Nephron (organoid): Measurements from ENCODE around the gene ZNF423.
A peak's percentile ranks its signal among the peaks of the same experiment; 100 is the strongest.

ENCODE experiments used
- H3K27ac Mint-ChIP-seq, 3 experiments: 2 replicates each; pipeline ENCODE4 v1.8.0; 2020; ENCODE audit warnings: mixed read lengths in 3 of 3, mild to moderate bottlenecking in 2 of 3, moderate library complexity in 1 of 3
- H3K27me3 Mint-ChIP-seq: 2 replicates; pipeline ENCODE4 v1.8.0; 2021; ENCODE audit warnings: low read depth, mild to moderate bottlenecking, moderate library complexity, mixed read lengths
- H3K36me3 Mint-ChIP-seq: 2 replicates; pipeline ENCODE4 v1.8.0; 2020; ENCODE audit warnings: low read depth, mixed read lengths
- H3K4me1 Mint-ChIP-seq: 2 replicates; pipeline ENCODE4 v1.8.0; 2020; ENCODE audit warnings: mixed read lengths
- H3K4me3 Mint-ChIP-seq, 3 experiments: 2 replicates each; pipeline ENCODE4 v1.8.0; 2020; ENCODE audit warnings: mild to moderate bottlenecking in 3 of 3, mixed read lengths in 3 of 3, moderate library complexity in 2 of 3
- H3K9me3 Mint-ChIP-seq: 2 replicates; pipeline ENCODE4 v1.8.0; 2020; ENCODE audit warnings: mixed read lengths
- TF ChIP-seq, protein P1 (sequence below), 3 experiments: fragments of 200-600 bp; sonication (generic); IDR thresholded peaks; one replicate each; pipeline ENCODE4 v1.5.0; 2021; ENCODE audit warnings: antibody characterized with exemption in 3 of 3; ENCODE audit not compliant: unreplicated experiment in 3 of 3

The ZNF423 gene

DNA sequence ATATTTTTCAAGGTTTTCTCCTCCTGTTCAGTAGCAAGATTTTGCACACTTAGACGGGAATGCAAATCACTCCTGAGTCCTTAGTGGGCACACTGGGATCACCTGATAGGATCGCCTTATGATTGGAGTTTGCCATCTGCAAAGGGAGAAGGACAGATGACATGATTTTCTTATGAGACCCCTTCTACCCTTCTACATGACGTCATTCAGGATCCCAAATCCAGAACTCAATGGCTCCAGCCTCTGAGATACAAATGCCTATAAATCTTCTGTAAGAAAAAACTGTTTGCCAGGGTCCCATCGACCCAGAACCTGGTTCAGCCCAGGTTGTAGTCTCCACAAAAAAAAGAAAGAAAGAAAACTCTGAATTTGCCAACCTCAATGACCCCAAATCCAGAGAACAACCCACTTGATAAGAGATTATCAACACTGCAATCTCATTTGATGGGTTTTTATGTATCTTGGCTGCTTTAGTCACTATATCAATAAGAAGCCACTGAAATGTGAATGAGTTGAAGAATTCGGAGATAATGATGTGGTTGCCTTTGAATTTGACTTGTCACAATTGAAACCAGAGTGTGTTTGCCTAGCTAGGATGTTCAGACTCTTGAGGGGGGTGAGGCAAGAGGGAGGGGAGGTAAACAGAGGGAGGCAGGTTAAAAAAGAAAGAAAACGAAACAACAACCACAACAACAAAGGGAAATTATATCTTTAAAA, 6.7 kb downstream of the ZNF423 start:
- H3K27me3 Mint-ChIP-seq, result no peaks in the 10 kb centered on the region
- TF ChIP-seq, protein P1, sequence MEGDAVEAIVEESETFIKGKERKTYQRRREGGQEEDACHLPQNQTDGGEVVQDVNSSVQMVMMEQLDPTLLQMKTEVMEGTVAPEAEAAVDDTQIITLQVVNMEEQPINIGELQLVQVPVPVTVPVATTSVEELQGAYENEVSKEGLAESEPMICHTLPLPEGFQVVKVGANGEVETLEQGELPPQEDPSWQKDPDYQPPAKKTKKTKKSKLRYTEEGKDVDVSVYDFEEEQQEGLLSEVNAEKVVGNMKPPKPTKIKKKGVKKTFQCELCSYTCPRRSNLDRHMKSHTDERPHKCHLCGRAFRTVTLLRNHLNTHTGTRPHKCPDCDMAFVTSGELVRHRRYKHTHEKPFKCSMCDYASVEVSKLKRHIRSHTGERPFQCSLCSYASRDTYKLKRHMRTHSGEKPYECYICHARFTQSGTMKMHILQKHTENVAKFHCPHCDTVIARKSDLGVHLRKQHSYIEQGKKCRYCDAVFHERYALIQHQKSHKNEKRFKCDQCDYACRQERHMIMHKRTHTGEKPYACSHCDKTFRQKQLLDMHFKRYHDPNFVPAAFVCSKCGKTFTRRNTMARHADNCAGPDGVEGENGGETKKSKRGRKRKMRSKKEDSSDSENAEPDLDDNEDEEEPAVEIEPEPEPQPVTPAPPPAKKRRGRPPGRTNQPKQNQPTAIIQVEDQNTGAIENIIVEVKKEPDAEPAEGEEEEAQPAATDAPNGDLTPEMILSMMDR (IDR thresholded peaks at IDR 0.05; ENCODE audit: unreplicated experiment in 3 of 3), result no peak
- H3K27ac Mint-ChIP-seq, result no peak overlapping the region
- peaks cover 75% of the 10 kb centered on the region for H3K4me1 Mint-ChIP-seq
- no peak overlapping the region for H3K4me3 Mint-ChIP-seq
- no peaks in the 10 kb centered on the region for H3K9me3 Mint-ChIP-seq
- H3K36me3 Mint-ChIP-seq, result peaks cover 13% of the 10 kb centered on the region

DNA sequence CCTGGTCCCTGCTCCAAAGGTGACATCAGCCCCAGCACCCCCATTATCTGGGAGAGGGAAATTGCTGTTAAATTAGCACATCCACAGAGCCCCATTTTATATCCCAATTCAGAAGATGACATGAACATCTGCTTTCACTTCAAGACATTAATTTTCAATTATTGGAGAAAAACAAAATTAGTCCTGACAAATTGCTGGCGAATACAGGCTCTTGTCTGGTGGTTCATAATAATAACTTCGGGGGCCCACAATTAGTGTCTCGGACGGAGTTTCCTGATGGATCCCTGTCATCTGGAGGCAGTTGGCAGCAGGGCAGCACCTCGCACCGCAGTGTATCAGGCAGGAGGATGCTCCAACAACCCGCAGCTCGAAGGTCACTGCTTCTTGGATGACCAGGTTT, 7.4 kb downstream of the ZNF423 start:
- TF ChIP-seq, protein P1 (IDR thresholded peaks at IDR 0.05; ENCODE audit: unreplicated experiment in 3 of 3), result no peak
- Mint-ChIP-seq H3K27me3 (no peaks in the 10 kb centered on the region), H3K4me3 (no peak overlapping the region), H3K9me3 (no peaks in the 10 kb centered on the region), H3K4me1 (peaks cover 73% of the 10 kb centered on the region), H3K27ac (peak overlapping the region in 1 of 3 experiments; percentile 26), H3K36me3 (peaks cover 13% of the 10 kb centered on the region)

DNA sequence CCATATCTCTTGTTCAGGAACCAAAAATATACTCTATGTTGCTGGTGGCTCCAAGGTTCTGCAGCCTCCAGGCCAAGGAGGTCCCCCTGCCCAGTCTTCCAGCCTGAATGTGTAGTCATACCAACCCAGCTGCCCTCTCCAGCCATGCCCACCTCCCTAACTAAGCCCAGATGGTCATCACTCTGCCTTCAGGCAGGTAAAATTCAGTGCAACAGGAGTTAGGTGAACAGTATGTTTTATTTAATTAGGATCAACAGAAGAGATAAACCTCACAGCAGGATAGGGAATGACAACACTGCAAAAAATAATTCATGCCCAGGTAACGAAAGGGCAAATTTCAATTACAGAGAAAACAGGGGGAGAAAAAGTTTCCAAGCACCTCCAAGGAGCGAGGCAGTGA, 9.1 kb downstream of the ZNF423 start:
- Mint-ChIP-seq H3K27me3 (no peaks in the 10 kb centered on the region), H3K4me3 (no peak overlapping the region)

DNA sequence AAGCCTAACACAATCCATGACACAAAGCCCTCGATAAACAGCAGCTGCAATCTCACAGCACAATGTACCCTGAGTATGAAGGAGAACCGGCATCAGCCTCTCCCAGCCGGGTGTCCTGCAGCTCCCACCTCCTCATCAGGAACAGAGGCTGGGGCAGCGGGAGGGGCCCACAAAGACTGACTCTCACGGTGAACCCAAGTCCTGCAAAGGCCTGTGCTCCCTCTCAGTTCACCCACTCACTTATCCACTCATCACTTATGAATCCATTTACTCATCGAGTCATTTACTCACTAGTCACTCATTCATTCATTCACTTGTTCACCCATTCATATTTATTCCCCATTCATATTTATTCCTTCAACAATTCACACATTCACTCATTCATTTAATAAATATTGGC, 11.6 kb downstream of the ZNF423 start:
- peaks cover 13% of the 10 kb centered on the region for H3K36me3 Mint-ChIP-seq
- H3K27ac Mint-ChIP-seq, result peak overlapping the region in 1 of 3 experiments; percentile 8
- H3K27me3 Mint-ChIP-seq, result no peaks in the 10 kb centered on the region
- no peaks in the 10 kb centered on the region for H3K9me3 Mint-ChIP-seq
- H3K4me3 Mint-ChIP-seq, result no peak overlapping the region
- TF ChIP-seq, protein P1 (IDR thresholded peaks at IDR 0.05; ENCODE audit: unreplicated experiment in 3 of 3), result no peak
- peaks cover 62% of the 10 kb centered on the region for H3K4me1 Mint-ChIP-seq

More for the DNA sequence above, 9.1 kb downstream of the ZNF423 start:
- TF ChIP-seq, protein P1 (IDR thresholded peaks at IDR 0.05; ENCODE audit: unreplicated experiment in 3 of 3), result no peak
- Mint-ChIP-seq H3K4me1 (peaks cover 64% of the 10 kb centered on the region), H3K27ac (no peak overlapping the region), H3K9me3 (no peaks in the 10 kb centered on the region), H3K36me3 (peaks cover 13% of the 10 kb centered on the region)

DNA sequence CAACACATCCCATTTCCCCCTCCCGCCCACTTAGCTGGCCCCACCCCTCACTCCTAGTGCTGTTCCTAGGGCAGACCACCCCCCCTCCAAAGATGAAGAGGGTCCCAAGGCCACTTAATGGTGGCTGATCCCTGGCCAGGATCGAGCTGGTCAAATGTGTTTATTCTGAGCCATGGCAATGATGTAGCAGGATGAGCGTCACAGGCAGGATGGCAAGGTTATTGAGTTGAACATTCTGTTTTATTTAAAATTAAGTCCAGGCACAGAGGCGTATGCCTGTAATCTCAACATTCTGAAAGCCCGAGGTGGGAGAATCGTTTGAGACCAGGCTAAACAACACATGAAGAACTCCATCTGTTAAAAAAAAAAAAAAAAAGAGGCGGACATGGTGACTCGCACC, 12.2 kb downstream of the ZNF423 start:
- Mint-ChIP-seq H3K4me1 (peaks cover 56% of the 10 kb centered on the region), H3K4me3 (no peak overlapping the region), H3K9me3 (no peaks in the 10 kb centered on the region), H3K36me3 (peaks cover 12% of the 10 kb centered on the region), H3K27ac (peak overlapping the region in 1 of 3 experiments; percentile 66), H3K27me3 (no peaks in the 10 kb centered on the region)
- TF ChIP-seq, protein P1 (IDR thresholded peaks at IDR 0.05; ENCODE audit: unreplicated experiment in 3 of 3), result no peak

DNA sequence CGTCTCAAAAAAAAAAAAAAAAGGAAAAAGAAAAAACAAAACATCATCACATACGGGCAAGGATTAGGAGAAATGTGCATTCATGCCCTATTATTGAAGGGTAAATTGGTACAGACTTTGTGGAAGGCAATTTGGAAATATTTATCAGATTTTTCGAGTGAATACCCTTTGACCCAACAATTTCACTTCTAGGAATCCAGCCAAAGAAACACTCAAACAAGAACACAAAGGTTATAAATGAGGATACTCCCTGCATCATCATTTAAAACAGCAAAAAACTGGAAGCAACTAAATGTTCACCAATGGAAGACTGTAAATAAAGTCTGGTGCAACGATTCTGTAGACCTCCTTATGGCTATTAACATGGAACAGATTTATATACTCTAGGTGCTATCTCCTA, 12.9 kb downstream of the ZNF423 start:
- TF ChIP-seq, protein P1 (IDR thresholded peaks at IDR 0.05; ENCODE audit: unreplicated experiment in 3 of 3), result no peak
- peak overlapping the region in 2 of 3 experiments; percentile 46 to 66 for H3K27ac Mint-ChIP-seq
- no peaks in the 10 kb centered on the region for H3K27me3 Mint-ChIP-seq
- no peaks in the 10 kb centered on the region for H3K9me3 Mint-ChIP-seq
- peaks cover 5% of the 10 kb centered on the region for H3K36me3 Mint-ChIP-seq
- H3K4me1 Mint-ChIP-seq, result peaks cover 53% of the 10 kb centered on the region
- H3K4me3 Mint-ChIP-seq, result no peak overlapping the region
